C4-2B (cell line): ENCODE data around the gene MRNIP.
"Not testable (repeated sequence)": the region's sequence is repeated elsewhere in the genome, so short reads cannot be mapped to it uniquely, and the experiment has no call there.

Experiments used
- H3K27ac ChIP-seq: fragments of 450-650 bp; 2 replicates; pipeline ENCODE4 v1.5.1; 2017
- CTCF ChIP-seq: fragments of 450-650 bp; conservative IDR thresholded peaks from 2 replicates; pipeline ENCODE4 v1.5.1; 2017; ENCODE audit warnings: mild to moderate bottlenecking
- ZFX ChIP-seq: fragments of 450-650 bp; IDR thresholded peaks from 2 replicates; pipeline ENCODE4 v1.6.1; 2017

MRNIP gene

DNA sequence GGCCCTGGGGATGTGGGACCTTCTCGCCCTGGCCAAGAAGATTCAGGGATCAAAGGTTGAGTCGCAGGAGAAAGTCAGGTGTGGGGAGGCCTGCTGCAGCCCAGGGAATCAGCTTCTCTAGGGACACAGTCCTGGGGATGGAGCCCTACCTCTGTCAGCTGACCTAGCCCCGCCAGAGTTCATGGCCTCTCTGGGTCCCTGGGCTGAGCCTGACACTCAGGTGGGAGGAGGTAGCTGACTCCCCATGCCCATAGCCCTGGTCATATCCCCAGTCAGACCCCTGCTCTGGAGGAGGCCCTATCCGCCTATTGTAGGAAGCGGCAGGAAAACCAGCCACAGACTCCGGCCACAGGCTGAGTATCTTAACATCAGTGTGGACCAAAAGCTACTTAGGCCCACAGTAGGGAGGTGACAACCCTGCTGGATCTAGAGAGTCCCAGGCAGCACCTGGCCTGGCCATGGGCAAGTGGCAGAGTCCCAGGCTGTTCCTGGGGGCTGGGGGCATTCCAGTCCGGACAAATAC, 15.0 kb upstream of the MRNIP start:
- TF ChIP-seq CTCF (no peak), ZFX (no peak)
- H3K27ac ChIP-seq = no peak overlapping the region

GRCh38 chr5:179872828-179873575, 14.4 kb upstream of the MRNIP start:
- TF ChIP-seq CTCF (no peak), ZFX (no peak)
- no peak overlapping the region for H3K27ac ChIP-seq

DNA sequence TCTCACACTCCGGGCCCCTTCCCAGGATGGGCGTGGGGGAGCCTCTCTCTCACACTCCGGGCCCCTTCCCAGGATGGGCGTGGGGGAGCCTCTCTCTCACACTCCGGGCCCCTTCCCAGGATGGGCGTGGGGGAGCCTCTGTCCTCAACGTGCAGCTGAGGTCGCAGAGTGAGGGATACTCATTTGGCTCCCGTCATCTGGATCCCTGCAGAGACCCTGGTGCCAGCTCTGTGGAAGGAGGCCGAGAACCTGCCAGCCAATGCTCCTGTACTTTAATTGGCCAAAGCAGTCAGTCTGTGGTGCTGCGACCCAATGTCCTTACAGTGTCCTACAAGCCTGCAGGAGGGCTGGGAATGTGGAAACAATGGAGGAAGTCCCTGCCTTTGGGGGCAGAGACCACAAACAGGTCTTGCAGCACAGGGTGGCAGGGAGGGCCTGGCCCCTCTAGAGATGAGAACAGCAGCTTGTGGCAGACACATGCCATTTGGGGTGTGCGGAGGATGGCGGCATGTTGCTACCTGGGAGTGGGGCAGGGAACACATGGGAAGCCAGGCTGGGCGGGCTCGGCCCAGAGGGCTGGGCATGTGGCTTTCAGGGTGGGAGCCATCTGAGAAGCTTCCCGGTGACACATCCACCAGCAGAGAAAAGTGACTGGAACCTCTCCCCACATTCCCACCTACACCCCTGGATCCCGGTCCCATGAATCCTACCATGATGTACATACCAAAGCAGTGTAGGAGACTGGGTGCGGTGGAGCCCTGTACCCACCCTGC, 13.6 kb upstream of the MRNIP start:
- TF ChIP-seq CTCF (no peak), ZFX (no peak)
- no peak overlapping the region for H3K27ac ChIP-seq

- not testable (repeated sequence) for H3K27ac ChIP-seq
Observed at GRCh38 chr5:179871533-179871932, 12.9 kb upstream of the MRNIP start.

DNA sequence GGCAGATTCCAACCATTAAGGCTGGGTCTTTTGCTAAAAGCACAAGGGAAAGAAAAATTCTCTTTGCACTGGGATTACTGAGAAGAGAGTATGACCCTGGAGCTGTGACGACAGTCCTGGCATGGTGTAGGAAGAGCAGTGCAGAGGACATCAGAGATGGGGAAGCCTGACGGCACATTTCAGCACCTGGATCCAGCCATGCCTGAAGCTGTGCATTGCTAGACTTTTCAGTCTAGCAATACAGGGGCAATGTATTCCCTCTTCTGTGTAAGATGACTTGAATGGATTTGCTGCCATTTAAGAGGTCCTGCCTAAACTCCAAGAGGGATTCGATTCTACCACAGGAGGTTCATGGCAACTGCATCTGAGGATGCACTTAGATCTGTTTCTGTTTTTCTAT, 12.3 kb upstream of the MRNIP start:
- TF ChIP-seq ZFX (no peak), CTCF (no peak)

GRCh38 chr5:179870403-179870903, 11.8 kb upstream of the MRNIP start:
- H3K27ac ChIP-seq = no peak overlapping the region
- TF ChIP-seq ZFX (no peak), CTCF (no peak; the same call in 1 of the 2 replicates)

More for the DNA sequence above, 12.3 kb upstream of the MRNIP start:
- no peak overlapping the region for H3K27ac ChIP-seq

GRCh38 chr5:179869641-179870402, 11.2 kb upstream of the MRNIP start:
- TF ChIP-seq CTCF = no peak
- TF ChIP-seq ZFX = no peak
- no peak overlapping the region for H3K27ac ChIP-seq
